ENCODE measurements around the gene FSTL5.

The FSTL5 gene

GRCh38 chr4:162151386-162151785, 12.4 kb downstream of the FSTL5 start:
- H3K4me2 ChIP-seq: no peak overlapping the region
- no peaks in the 10 kb centered on the region for H3K27me3 ChIP-seq
- H3K9ac ChIP-seq: no peak overlapping the region
- no peak overlapping the region for H3K27ac ChIP-seq
- 0 out of 2 replicates have a peak, but pooled peaks cover 5% of the 10 kb centered on the region for H3K4me1 ChIP-seq
- no peaks in the 10 kb centered on the region for H3K9me3 ChIP-seq
- TF ChIP-seq Cebpa-rat (IDR thresholded peaks at IDR 0.05): no peak
- H3K36me3 ChIP-seq: no peaks in the 10 kb centered on the region
- H4K20me1 ChIP-seq: no peaks in the 10 kb centered on the region
- no peak overlapping the region for H3K4me3 ChIP-seq

GRCh38 chr4:162149644-162150043, 14.2 kb downstream of the FSTL5 start:
- Histone ChIP-seq H3K9me3 (no peaks in the 10 kb centered on the region), H3K27ac (no peak overlapping the region), H3K9ac (no peak overlapping the region), H4K20me1 (no peaks in the 10 kb centered on the region), H3K4me3 (no peak overlapping the region), H3K36me3 (no peaks in the 10 kb centered on the region), H3K27me3 (no peaks in the 10 kb centered on the region), H3K4me1 (0 out of 2 replicates have a peak, but pooled peaks cover 5% of the 10 kb centered on the region), H3K4me2 (no peak overlapping the region)
- no peak for TF ChIP-seq Cebpa-rat (IDR thresholded peaks at IDR 0.05)

GRCh38 chr4:162140051-162140683, 23.6 kb downstream of the FSTL5 start:
- Histone ChIP-seq H3K27me3 (no peaks in the 10 kb centered on the region), H3K9me3 (no peaks in the 10 kb centered on the region), H3K4me3 (no peak overlapping the region), H3K9ac (no peak overlapping the region), H3K36me3 (no peaks in the 10 kb centered on the region), H3K4me1 (no peaks in the 10 kb centered on the region), H4K20me1 (no peaks in the 10 kb centered on the region), H3K27ac (no peak overlapping the region), H3K4me2 (no peak overlapping the region)
- TF ChIP-seq Cebpa-rat (IDR thresholded peaks at IDR 0.05): no peak

- Histone ChIP-seq H3K27ac (no peak overlapping the region), H3K4me1 (no peaks in the 10 kb centered on the region), H3K4me2 (no peak overlapping the region), H3K9me3 (no peaks in the 10 kb centered on the region), H4K20me1 (no peaks in the 10 kb centered on the region), H3K4me3 (no peak overlapping the region), H3K27me3 (no peaks in the 10 kb centered on the region), H3K36me3 (no peaks in the 10 kb centered on the region), H3K9ac (no peak overlapping the region)
- TF ChIP-seq Cebpa-rat (IDR thresholded peaks at IDR 0.05): no peak
These were observed 24.4 kb downstream of the FSTL5 start for GRCh38 chr4:162139412-162139811.

GRCh38 chr4:162131256-162131655, 32.5 kb downstream of the FSTL5 start:
- no peak overlapping the region for H3K4me2 ChIP-seq
- H3K9ac ChIP-seq: no peak overlapping the region
- H3K4me1 ChIP-seq: no peaks in the 10 kb centered on the region
- H3K4me3 ChIP-seq: no peak overlapping the region
- TF ChIP-seq Cebpa-rat (IDR thresholded peaks at IDR 0.05): no peak
- no peaks in the 10 kb centered on the region for H3K9me3 ChIP-seq
- no peaks in the 10 kb centered on the region for H3K27me3 ChIP-seq
- H3K27ac ChIP-seq: no peak overlapping the region
- H3K36me3 ChIP-seq: no peaks in the 10 kb centered on the region
- no peaks in the 10 kb centered on the region for H4K20me1 ChIP-seq

GRCh38 chr4:162126729-162127128, 37.1 kb downstream of the FSTL5 start:
- Histone ChIP-seq H3K4me3 (no peak overlapping the region), H3K27ac (no peak overlapping the region), H4K20me1 (no peaks in the 10 kb centered on the region), H3K4me1 (no peaks in the 10 kb centered on the region), H3K9ac (no peak overlapping the region), H3K36me3 (no peaks in the 10 kb centered on the region), H3K9me3 (no peaks in the 10 kb centered on the region), H3K4me2 (no peak overlapping the region), H3K27me3 (no peaks in the 10 kb centered on the region)
- TF ChIP-seq Cebpa-rat (IDR thresholded peaks at IDR 0.05): no peak

GRCh38 chr4:162117051-162117450, 46.7 kb downstream of the FSTL5 start:
- Histone ChIP-seq H3K4me3 (no peak overlapping the region), H3K9ac (no peak overlapping the region), H3K9me3 (no peaks in the 10 kb centered on the region), H3K27ac (no peak overlapping the region), H3K36me3 (no peaks in the 10 kb centered on the region), H3K4me2 (no peak overlapping the region), H3K27me3 (no peaks in the 10 kb centered on the region), H4K20me1 (no peaks in the 10 kb centered on the region), H3K4me1 (no peaks in the 10 kb centered on the region)
- TF ChIP-seq Cebpa-rat (IDR thresholded peaks at IDR 0.05): no peak

GRCh38 chr4:162116095-162116779, 47.6 kb downstream of the FSTL5 start:
- H3K9me3 ChIP-seq: no peaks in the 10 kb centered on the region

GRCh38 chr4:162115333-162115732, 48.5 kb downstream of the FSTL5 start:
- no peaks in the 10 kb centered on the region for H3K4me1 ChIP-seq
- H3K27ac ChIP-seq: no peak overlapping the region
- no peaks in the 10 kb centered on the region for H4K20me1 ChIP-seq
- no peaks in the 10 kb centered on the region for H3K27me3 ChIP-seq
- no peaks in the 10 kb centered on the region for H3K36me3 ChIP-seq
- no peak overlapping the region for H3K9ac ChIP-seq
- H3K4me2 ChIP-seq: no peak overlapping the region
- H3K4me3 ChIP-seq: no peak overlapping the region
- no peak for TF ChIP-seq Cebpa-rat (IDR thresholded peaks at IDR 0.05)
- H3K9me3 ChIP-seq: no peaks in the 10 kb centered on the region

More at GRCh38 chr4:162116095-162116779, 47.6 kb downstream of the FSTL5 start:
- Histone ChIP-seq H3K4me3 (no peak overlapping the region), H3K4me1 (no peaks in the 10 kb centered on the region), H3K27ac (no peak overlapping the region), H3K36me3 (no peaks in the 10 kb centered on the region), H3K27me3 (no peaks in the 10 kb centered on the region), H3K4me2 (no peak overlapping the region), H3K9ac (no peak overlapping the region), H4K20me1 (no peaks in the 10 kb centered on the region)
- TF ChIP-seq Cebpa-rat (IDR thresholded peaks at IDR 0.05): no peak

GRCh38 chr4:162111078-162111477, 52.7 kb downstream of the FSTL5 start:
- Histone ChIP-seq H3K9me3 (no peaks in the 10 kb centered on the region), H3K4me2 (no peak overlapping the region), H4K20me1 (no peaks in the 10 kb centered on the region), H3K27me3 (no peaks in the 10 kb centered on the region), H3K4me1 (no peaks in the 10 kb centered on the region), H3K36me3 (no peaks in the 10 kb centered on the region), H3K4me3 (no peak overlapping the region), H3K27ac (no peak overlapping the region), H3K9ac (no peak overlapping the region)
- TF ChIP-seq Cebpa-rat (IDR thresholded peaks at IDR 0.05): no peak

Data from BLaER1 (cell line).